ENCODE measurements around the gene FAM163B. TPM values are rescaled to one million over a fixed set of nuclear protein-coding genes. Genes with fewer than 3 reads are reported as not detected.

FAM163B gene
- total RNA-seq, 4 donors from 2014 or later, result not detected

- no peaks in the 10 kb centered on the region for H3K27me3 ChIP-seq
- no peak overlapping the region for H3K4me3 ChIP-seq
- H3K4me1 ChIP-seq, result peaks cover 32 to 56% (median 41%) of the 10 kb centered on the region in 4 donors
- H3K27ac ChIP-seq (replicated peaks in 1 of 4), result no peak overlapping the region
- peaks cover 0 to 15% (median 6%) of the 10 kb centered on the region in 4 donors for H3K36me3 ChIP-seq
- intact Hi-C loops (cut with DNase I), result no loop called here
- no peaks in the 10 kb centered on the region for H3K9me3 ChIP-seq
- DNase-seq (ENCODE audit: extremely low spot score), result no peak
- WGBS, result 70% methylated on average over 10 of the region's 18 CpGs
- TF ChIP-seq POLR2AphosphoS5 (IDR thresholded peaks at IDR 0.05) (no peak), EP300 (IDR thresholded peaks at IDR 0.05) (no peak), POLR2A (IDR thresholded peaks at IDR 0.05; ENCODE audit: low read depth) (no peak), CTCF (IDR thresholded peaks at IDR 0.05) (no peak)
Measured at GRCh38 chr9:133540698-133541025, 68.5 kb downstream of the FAM163B start.

GRCh38 chr9:133539991-133540697, 69.0 kb downstream of the FAM163B start:
- WGBS, result 82% methylated on average over 13 of the region's 22 CpGs
- TF ChIP-seq POLR2A (IDR thresholded peaks at IDR 0.05; ENCODE audit: low read depth) (no peak), EP300 (IDR thresholded peaks at IDR 0.05) (no peak), POLR2AphosphoS5 (IDR thresholded peaks at IDR 0.05) (no peak), CTCF (IDR thresholded peaks at IDR 0.05) (no peak)
- Histone ChIP-seq H3K9me3 (no peaks in the 10 kb centered on the region), H3K36me3 (peaks cover 0 to 15% (median 6%) of the 10 kb centered on the region in 4 donors), H3K4me3 (peak overlapping the region in 2 of 4 donors; percentile 27 to 32), H3K4me1 (peaks cover 37 to 56% (median 41%) of the 10 kb centered on the region in 4 donors), H3K27ac (replicated peaks in 1 of 4) (peak overlapping the region in 1 of 4 donors; percentile 46), H3K27me3 (no peaks in the 10 kb centered on the region)
- intact Hi-C loops (cut with DNase I), result loop anchor here (10.0 kb wide), 1 partner anchor 455 kb away; the partner anchor contains the start of gene VAV2
- no peak for DNase-seq (ENCODE audit: extremely low spot score)

- TF ChIP-seq CTCF (IDR thresholded peaks at IDR 0.05) (no peak), POLR2AphosphoS5 (IDR thresholded peaks at IDR 0.05) (no peak), POLR2A (IDR thresholded peaks at IDR 0.05; ENCODE audit: low read depth) (no peak), EP300 (IDR thresholded peaks at IDR 0.05) (no peak)
- peaks cover 0 to 5% (median 0%) of the 10 kb centered on the region in 4 donors for H3K27me3 ChIP-seq
- peak overlapping the region in 3 of 4 donors; percentile 27 to 33 (median 32) for H3K4me3 ChIP-seq
- peaks cover 38 to 56% (median 42%) of the 10 kb centered on the region in 4 donors for H3K4me1 ChIP-seq
- no peaks in the 10 kb centered on the region for H3K9me3 ChIP-seq
- WGBS, result 51% methylated on average over 15 of the region's 47 CpGs
- peak overlapping the region in 1 of 4 donors; percentile 46 for H3K27ac ChIP-seq (replicated peaks in 1 of 4)
- H3K36me3 ChIP-seq, result peaks cover 0 to 15% (median 6%) of the 10 kb centered on the region in 4 donors
- no peak for DNase-seq (ENCODE audit: extremely low spot score)
- intact Hi-C loops (cut with DNase I), result loop anchor here (10.0 kb wide), 1 partner anchor 456 kb away; the partner anchor contains the start of gene VAV2
Measured at GRCh38 chr9:133538851-133539833, 70.0 kb downstream of the FAM163B start.

- peaks cover 0 to 5% (median 0%) of the 10 kb centered on the region in 4 donors for H3K27me3 ChIP-seq
- DNase-seq (ENCODE audit: extremely low spot score), result no peak
- peaks cover 45 to 59% (median 52%) of the 10 kb centered on the region in 4 donors for H3K4me1 ChIP-seq
- H3K36me3 ChIP-seq, result peaks cover 0 to 15% (median 6%) of the 10 kb centered on the region in 4 donors
- whole genome bisulfite sequencing, result 89% methylated on average over 9 of the region's 14 CpGs
- intact Hi-C loops (cut with DNase I), result loop anchor here (10.0 kb wide), 1 partner anchor 457 kb away; the partner anchor contains the start of gene VAV2
- no peak overlapping the region for H3K27ac ChIP-seq (replicated peaks in 1 of 4)
- no peaks in the 10 kb centered on the region for H3K9me3 ChIP-seq
- no peak overlapping the region for H3K4me3 ChIP-seq
- TF ChIP-seq POLR2AphosphoS5 (IDR thresholded peaks at IDR 0.05), result no peak
- no peak for TF ChIP-seq EP300 (IDR thresholded peaks at IDR 0.05)
- TF ChIP-seq CTCF (IDR thresholded peaks at IDR 0.05), result no peak
Measured at GRCh38 chr9:133538176-133538575, 71.0 kb downstream of the FAM163B start.
